Measurements from ENCODE around the gene GPAT2. TPM values are rescaled to one million over a fixed set of nuclear protein-coding genes. Genes with fewer than 3 reads are reported as not detected.
"Not testable (repeated sequence)": the region's sequence is repeated elsewhere in the genome, so short reads cannot be mapped to it uniquely, and the experiment has no call there.

Gene GPAT2
- polyA plus RNA-seq, 1 experiment, result 9.5 TPM

DNA sequence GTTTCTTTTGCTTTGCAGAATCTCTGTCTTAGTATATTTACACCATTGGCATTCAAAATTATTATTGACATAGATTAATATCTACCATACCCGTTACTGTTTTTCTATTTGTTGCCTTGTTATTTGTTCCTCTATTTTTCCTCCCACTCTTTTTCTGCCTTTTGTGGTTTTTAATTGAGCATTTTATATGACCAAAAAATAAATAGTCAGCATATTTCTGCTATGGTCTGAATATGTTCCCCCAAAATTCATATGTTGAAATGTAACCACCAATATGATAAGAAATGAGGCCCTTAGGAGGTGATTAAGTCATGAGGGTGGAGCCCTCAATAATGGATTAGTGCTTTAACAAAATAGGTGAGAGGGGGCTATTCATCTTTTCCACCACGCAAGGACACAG lies 46.3 kb upstream of the GPAT2 start:
- CTCF ChIA-PET, result no interaction called here
- TF ChIP-seq, protein P1, sequence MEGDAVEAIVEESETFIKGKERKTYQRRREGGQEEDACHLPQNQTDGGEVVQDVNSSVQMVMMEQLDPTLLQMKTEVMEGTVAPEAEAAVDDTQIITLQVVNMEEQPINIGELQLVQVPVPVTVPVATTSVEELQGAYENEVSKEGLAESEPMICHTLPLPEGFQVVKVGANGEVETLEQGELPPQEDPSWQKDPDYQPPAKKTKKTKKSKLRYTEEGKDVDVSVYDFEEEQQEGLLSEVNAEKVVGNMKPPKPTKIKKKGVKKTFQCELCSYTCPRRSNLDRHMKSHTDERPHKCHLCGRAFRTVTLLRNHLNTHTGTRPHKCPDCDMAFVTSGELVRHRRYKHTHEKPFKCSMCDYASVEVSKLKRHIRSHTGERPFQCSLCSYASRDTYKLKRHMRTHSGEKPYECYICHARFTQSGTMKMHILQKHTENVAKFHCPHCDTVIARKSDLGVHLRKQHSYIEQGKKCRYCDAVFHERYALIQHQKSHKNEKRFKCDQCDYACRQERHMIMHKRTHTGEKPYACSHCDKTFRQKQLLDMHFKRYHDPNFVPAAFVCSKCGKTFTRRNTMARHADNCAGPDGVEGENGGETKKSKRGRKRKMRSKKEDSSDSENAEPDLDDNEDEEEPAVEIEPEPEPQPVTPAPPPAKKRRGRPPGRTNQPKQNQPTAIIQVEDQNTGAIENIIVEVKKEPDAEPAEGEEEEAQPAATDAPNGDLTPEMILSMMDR (IDR thresholded peaks at IDR 0.05; ENCODE audit: insufficient read depth, low read depth, low read length), result no peak
- no peaks in the 10 kb centered on the region for H3K36me3 ChIP-seq (ENCODE audit: control insufficient read depth, insufficient read depth, low read length)

GRCh38 chr2:96075199-96075771 lies 40.6 kb upstream of the GPAT2 start:
- DNase-seq (ENCODE audit: low read depth), result no peak
- peaks cover 11% of the 10 kb centered on the region for H3K27me3 ChIP-seq (ENCODE audit: control insufficient read depth, insufficient read depth, low read length)
- ChIA-PET CTCF (interaction anchor here (0.8 to 1.8 kb wide), 5 partner anchors 17 to 434 kb away, joined by 3 to 7 read pairs (median 3); no protein-coding TSS in a partner anchor), POLR2A (no interaction called here)
- TF ChIP-seq, protein P1 (IDR thresholded peaks at IDR 0.05; ENCODE audit: insufficient read depth, low read depth, low read length), result no peak
- H3K36me3 ChIP-seq (ENCODE audit: control insufficient read depth, insufficient read depth, low read length), result no peaks in the 10 kb centered on the region
- H3K4me3 ChIP-seq (ENCODE audit: low read depth, low read length), result no peak overlapping the region

More for the DNA sequence above, 46.3 kb upstream of the GPAT2 start:
- POLR2A ChIA-PET, result no interaction called here
- no peak for DNase-seq (ENCODE audit: low read depth)
- Histone ChIP-seq H3K27me3 (ENCODE audit: control insufficient read depth, insufficient read depth, low read length) (peaks cover 3% of the 10 kb centered on the region; the same call in 1 of the 2 replicates), H3K4me3 (ENCODE audit: low read depth, low read length) (no peak overlapping the region)

GRCh38 chr2:96074156-96074555 lies 39.4 kb upstream of the GPAT2 start:
- TF ChIP-seq, protein P1 (IDR thresholded peaks at IDR 0.05; ENCODE audit: insufficient read depth, low read depth, low read length), result no peak
- DNase-seq (ENCODE audit: low read depth), result no peak
- CTCF ChIA-PET, result interaction anchor here (1.3 kb wide), 1 partner anchor 43 kb away, joined by 3 read pairs; no protein-coding TSS in a partner anchor
- peaks cover 11% of the 10 kb centered on the region for H3K27me3 ChIP-seq (ENCODE audit: control insufficient read depth, insufficient read depth, low read length)
- H3K4me3 ChIP-seq (ENCODE audit: low read depth, low read length), result no peak overlapping the region
- no peaks in the 10 kb centered on the region for H3K36me3 ChIP-seq (ENCODE audit: control insufficient read depth, insufficient read depth, low read length)
- POLR2A ChIA-PET, result no interaction called here

DNA sequence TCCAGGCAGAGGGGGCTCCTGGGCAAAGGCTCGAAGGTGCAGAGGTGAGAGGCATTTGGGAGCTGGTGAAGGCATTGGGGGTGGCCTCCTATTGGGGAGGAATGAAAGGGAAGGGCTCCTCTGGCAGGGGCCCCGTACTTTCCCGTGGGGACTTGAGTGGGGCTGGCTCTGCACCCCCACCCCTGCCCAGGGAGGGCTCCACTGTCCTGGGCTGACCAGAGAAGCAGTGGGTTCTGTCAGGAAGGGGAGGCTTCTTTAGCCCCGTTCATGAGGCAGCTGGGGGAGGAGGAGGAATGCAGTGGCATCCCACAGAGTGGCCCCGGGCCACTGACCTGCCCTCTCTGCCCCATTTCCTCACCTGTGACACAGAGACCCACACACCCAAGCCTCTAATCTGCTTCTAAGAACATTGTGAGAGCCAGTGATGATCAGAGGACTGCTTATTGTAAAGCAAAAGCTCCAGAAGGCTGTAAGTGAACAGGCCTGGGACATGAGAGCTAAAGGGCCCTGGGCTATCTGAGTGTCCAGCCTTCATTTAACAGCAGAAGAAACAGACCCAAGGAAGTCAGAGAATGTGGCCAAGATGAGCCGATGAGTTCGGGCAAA lies 38.6 kb upstream of the GPAT2 start:
- ChIA-PET POLR2A (no interaction called here), CTCF (interaction anchor here (1.3 kb wide), 1 partner anchor 44 kb away, joined by 3 read pairs; no protein-coding TSS in a partner anchor)
- DNase-seq (ENCODE audit: low read depth), result no peak
- peaks cover 11% of the 10 kb centered on the region for H3K27me3 ChIP-seq (ENCODE audit: control insufficient read depth, insufficient read depth, low read length)
- H3K4me3 ChIP-seq (ENCODE audit: low read depth, low read length), result no peak overlapping the region
- H3K36me3 ChIP-seq (ENCODE audit: control insufficient read depth, insufficient read depth, low read length), result no peaks in the 10 kb centered on the region
- TF ChIP-seq, protein P1 (IDR thresholded peaks at IDR 0.05; ENCODE audit: insufficient read depth, low read depth, low read length), result no peak

- TF ChIP-seq, protein P1 (IDR thresholded peaks at IDR 0.05; ENCODE audit: insufficient read depth, low read depth, low read length), result no peak
- no peak overlapping the region for H3K4me3 ChIP-seq (ENCODE audit: low read depth, low read length)
- peaks cover 11% of the 10 kb centered on the region for H3K27me3 ChIP-seq (ENCODE audit: control insufficient read depth, insufficient read depth, low read length)
- no peak for DNase-seq (ENCODE audit: low read depth)
- POLR2A ChIA-PET, result no interaction called here
- CTCF ChIA-PET, result interaction anchor here (1.2 kb wide), 1 partner anchor 44 kb away, joined by 3 read pairs; no protein-coding TSS in a partner anchor
- H3K36me3 ChIP-seq (ENCODE audit: control insufficient read depth, insufficient read depth, low read length), result no peaks in the 10 kb centered on the region
Measured at GRCh38 chr2:96072746-96073145, 38.0 kb upstream of the GPAT2 start.

DNA sequence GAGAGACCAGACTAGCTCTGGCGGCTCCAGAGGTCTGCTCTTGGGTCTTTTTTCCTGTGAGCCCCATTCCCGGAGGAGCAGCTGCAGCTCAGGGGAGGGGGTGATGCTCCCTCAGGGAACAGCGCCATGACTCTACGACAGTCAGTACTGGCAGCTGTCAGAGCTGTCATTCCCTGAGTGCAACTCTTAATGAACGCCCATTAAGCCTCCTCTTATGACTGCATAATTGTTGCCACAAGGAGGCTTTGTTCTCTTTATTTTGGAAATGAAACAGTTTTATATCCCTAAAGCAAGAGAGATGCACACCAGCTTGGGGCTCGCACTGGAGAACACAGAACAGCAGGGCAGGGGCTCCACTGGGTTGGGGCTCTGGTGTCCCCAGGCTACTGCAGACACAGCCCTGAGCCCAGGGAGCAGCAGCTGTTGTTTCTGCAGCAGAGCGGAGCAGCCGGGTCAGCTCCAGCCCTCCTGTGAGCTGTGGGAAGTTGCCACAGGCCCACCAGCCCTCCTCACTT lies 37.3 kb upstream of the GPAT2 start:
- H3K4me3 ChIP-seq (ENCODE audit: low read depth, low read length); H3K36me3 ChIP-seq (ENCODE audit: control insufficient read depth, insufficient read depth, low read length); POLR2A ChIA-PET; DNase-seq (ENCODE audit: low read depth): not testable (repeated sequence)
- peaks cover 11% of the 10 kb centered on the region for H3K27me3 ChIP-seq (ENCODE audit: control insufficient read depth, insufficient read depth, low read length)
- CTCF ChIA-PET, result interaction anchor here (1.2 kb wide), 1 partner anchor 45 kb away, joined by 3 read pairs; no protein-coding TSS in a partner anchor

DNA sequence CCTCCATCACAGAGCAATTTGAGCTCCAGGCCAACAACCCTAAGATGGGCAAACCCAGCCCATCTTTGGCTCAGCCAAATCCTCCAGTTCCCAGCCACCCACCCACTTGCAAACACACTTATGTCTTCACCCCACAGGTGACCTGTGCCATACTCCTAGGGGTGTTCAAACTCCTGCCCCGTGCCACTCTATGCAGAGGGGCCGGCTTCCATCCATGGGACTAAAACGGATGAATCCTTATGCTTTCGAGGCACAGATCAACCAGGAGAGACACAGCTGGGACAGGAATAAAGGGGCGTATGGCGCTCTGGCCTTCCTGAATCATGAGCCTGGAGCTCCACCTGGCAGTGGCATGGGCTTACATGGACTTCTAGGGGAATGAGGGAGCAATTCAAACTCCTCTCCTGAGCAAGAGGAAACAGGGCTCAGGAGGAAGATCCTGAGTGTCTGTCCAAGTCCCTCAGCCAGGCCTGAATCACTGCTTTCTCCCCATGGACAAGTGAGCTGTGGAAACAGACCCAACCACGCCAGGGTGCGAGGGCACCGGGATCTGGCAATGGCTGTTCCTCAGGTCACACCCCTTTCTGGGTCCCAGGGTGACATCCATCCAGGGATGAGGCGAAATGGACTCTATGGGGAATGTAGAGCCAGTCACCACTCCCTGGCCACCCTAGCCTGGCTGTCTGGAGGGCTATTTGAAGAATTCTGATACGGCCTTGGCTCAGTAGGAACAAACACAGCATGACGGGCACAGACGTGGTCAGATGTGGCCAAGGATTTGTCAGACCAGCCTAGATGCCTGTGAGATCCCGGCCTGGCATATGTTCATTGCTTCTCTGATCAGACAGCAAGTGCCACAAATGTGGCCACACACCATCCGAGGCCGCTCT lies 36.6 kb upstream of the GPAT2 start:
- peaks cover 11% of the 10 kb centered on the region for H3K27me3 ChIP-seq (ENCODE audit: control insufficient read depth, insufficient read depth, low read length)
- H3K36me3 ChIP-seq (ENCODE audit: control insufficient read depth, insufficient read depth, low read length); H3K4me3 ChIP-seq (ENCODE audit: low read depth, low read length); DNase-seq (ENCODE audit: low read depth); POLR2A ChIA-PET: not testable (repeated sequence)
- CTCF ChIA-PET, result interaction anchor here (1.2 kb wide), 1 partner anchor 45 kb away, joined by 3 read pairs; no protein-coding TSS in a partner anchor
